Ovary (tissue), 9 donors: ENCODE measurements around the gene DAGLB. TPM values are rescaled to one million over a fixed set of nuclear protein-coding genes. Genes with fewer than 3 reads are reported as not detected.

ENCODE experiments used
- DNase-seq, 5 donors: peaks; one replicate each; pipeline ENCODE4 v3.0.0-alpha.2; 2019 to 2020
- H3K27ac ChIP-seq, 2 donors: fragments of 200-600 bp; one replicate each; pipeline versions ENCODE4 v1.5.1 to v1.8.0; 2019 to 2022
- H3K27me3 ChIP-seq: fragments of 200-600 bp; one replicate; pipeline ENCODE4 v1.8.0; 2022
- H3K36me3 ChIP-seq: fragments of 200-600 bp; sonication (generic); one replicate; pipeline ENCODE4 v1.5.1; 2019
- H3K4me1 ChIP-seq: one replicate; pipeline ENCODE4 v1.8.1; 2013; ENCODE audit warnings: mild to moderate bottlenecking, moderate library complexity; ENCODE audit not compliant: insufficient read depth
- H3K4me3 ChIP-seq: fragments of 200-600 bp; sonication (generic); one replicate; pipeline ENCODE4 v1.5.1; 2017
- H3K9me3 ChIP-seq, 2 donors: fragments of 200-600 bp in 1 of 2; sonication (generic) in 1 of 2; one replicate each; pipeline versions ENCODE4 v1.5.1 to v1.8.1; 2013 to 2019; ENCODE audit warnings: mild to moderate bottlenecking in 1 of 2, moderate library complexity in 1 of 2
- CTCF ChIP-seq, 3 donors: fragments of 450-650 bp in 2 of 3; fragments of 200-600 bp in 1 of 3; IDR thresholded peaks; one replicate each; pipeline versions ENCODE4 v1.5.1 to v1.8.0; 2016 to 2022; ENCODE audit warnings: antibody characterized with exemption in 3 of 3, mild to moderate bottlenecking in 1 of 3
- EP300 ChIP-seq: sonication (generic); formaldehyde crosslinking; IDR thresholded peaks from one replicate; pipeline ENCODE4 v1.6.1; 2017; ENCODE audit warnings: antibody characterized with exemption
- POLR2A ChIP-seq: fragments of 450-650 bp; IDR thresholded peaks from one replicate; pipeline ENCODE4 v1.6.1; 2017; ENCODE audit warnings: antibody characterized with exemption, mild to moderate bottlenecking, moderate library complexity
- WGBS, 3 donors: extraction: QIAGEN DNeasy Blood & Tissue Kit in 1 of 3; methylation state at CpG; one replicate each; pipeline versions ENCODE4 v1.1.5 to v1.1.7; 2013 to 2017; 5-methylcytosine and 5-hydroxymethylcytosine counted together
- intact Hi-C, 4 donors: fragments of 100-400 bp; cut with DNase I; formaldehyde crosslinking; loops; one replicate each; pipeline versions ENCODE4 v1.11.0 to v1.15.1; 2022 to 2023
- polyA plus RNA-seq, 2 donors: library from polyadenylated mRNA; stranded (reverse); fragments of 200-250 nt in 1 of 2; fragments of 350-450 nt in 1 of 2; fragmentation: Illumina TruSeq in 1 of 2; extraction: RNeasy Lipid Tissue Mini Kit (QIAGEN cat#74804) in 1 of 2; gene quantifications; one replicate each; pipeline ENCODE4 v1.2.3, GENCODE V29; 2013 to 2014
- total RNA-seq, 7 donors: library from RNA; depleted of rRNA in 2 of 7; stranded (reverse); fragments of >200 nt in 2 of 7; fragmentation: NEBNext Ultra II Directional in 3 of 7; extraction: Animal tissue kit (Norgen Biotek cat#: 25700) in 3 of 7; gene quantifications; one replicate each; pipeline versions ENCODE4 v1.1.0 to v1.2.4, GENCODE V29; 2016 to 2023
- donor health status: DM: no; HTN: no; CAD: no; lungs with moderate emphysema.
- donor health status: DM: no; HTN: no; CAD: no.
- donor health status: Bipolar disorder and iron deficiency.
- donor health status: DM: yes; HTN: yes; CAD: no.
- donor health status: DM: no; HTN: no; CAD: no.
- donor health status: DM: yes; HTN: yes; CAD: no.

The DAGLB gene
- total and polyA plus RNA-seq, 9 donors = 8.8 to 22.4 (median 15.3) TPM

GRCh38 chr7:6417408-6417807 lies 30.3 kb downstream of the DAGLB start:
- Histone ChIP-seq H3K36me3 (no peaks in the 10 kb centered on the region), H3K4me1 (no peaks in the 10 kb centered on the region), H3K9me3 (no peaks in the 10 kb centered on the region), H3K27me3 (no peaks in the 10 kb centered on the region), H3K27ac (no peak overlapping the region), H3K4me3 (no peak overlapping the region)
- DNase-seq = no peak
- no peak for TF ChIP-seq EP300
- no peak for TF ChIP-seq CTCF (IDR thresholded peaks at IDR 0.05)
- TF ChIP-seq POLR2A = no peak
- intact Hi-C loops = no loop called here
- 91 to 96% (median 93%) methylated on average over 5 of the region's 5 CpGs for WGBS, 3 donors

- no peaks in the 10 kb centered on the region for H3K27me3 ChIP-seq
- H3K36me3 ChIP-seq = no peaks in the 10 kb centered on the region
- H3K4me1 ChIP-seq = no peaks in the 10 kb centered on the region
- no peak overlapping the region for H3K27ac ChIP-seq
- no peak overlapping the region for H3K4me3 ChIP-seq
- DNase-seq = no peak
- TF ChIP-seq CTCF (IDR thresholded peaks at IDR 0.05) = no peak
- no peak for TF ChIP-seq EP300
- TF ChIP-seq POLR2A = no peak
- WGBS, 3 donors = 80 to 84% (median 82%) methylated on average over 23 of the region's 23 CpGs
- H3K9me3 ChIP-seq = no peaks in the 10 kb centered on the region
- intact Hi-C loops = no loop called here
Observed at GRCh38 chr7:6416516-6417145, 31.1 kb downstream of the DAGLB start.

DNA sequence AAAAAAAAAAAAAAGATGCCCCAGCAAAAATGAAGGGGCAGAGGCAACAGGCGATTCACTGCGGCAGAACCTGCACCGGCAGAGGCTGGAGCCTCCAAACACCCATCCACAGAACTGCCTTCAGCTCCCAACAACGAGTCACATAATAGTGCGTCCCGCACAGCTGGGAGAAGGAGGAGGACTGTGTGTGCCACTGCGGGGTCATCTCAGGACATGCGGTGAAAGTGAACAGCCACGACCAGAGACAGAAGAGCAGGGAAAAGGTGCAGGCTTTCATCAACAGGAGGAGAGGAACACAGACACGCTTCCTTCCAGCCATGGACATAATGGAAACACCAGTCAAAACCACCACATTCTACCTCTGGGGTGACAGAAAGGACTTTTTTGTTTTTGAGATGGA lies 34.1 kb downstream of the DAGLB start:
- WGBS, 3 donors = 89 to 91% (median 89%) methylated on average over 10 of the region's 10 CpGs
- Histone ChIP-seq H3K27ac (no peak overlapping the region), H3K4me1 (no peaks in the 10 kb centered on the region), H3K36me3 (no peaks in the 10 kb centered on the region), H3K4me3 (no peak overlapping the region), H3K9me3 (no peaks in the 10 kb centered on the region), H3K27me3 (no peaks in the 10 kb centered on the region)
- no peak for TF ChIP-seq POLR2A
- TF ChIP-seq CTCF (IDR thresholded peaks at IDR 0.05) = no peak
- no peak for TF ChIP-seq EP300
- no peak for DNase-seq
- intact Hi-C loops = no loop called here

DNA sequence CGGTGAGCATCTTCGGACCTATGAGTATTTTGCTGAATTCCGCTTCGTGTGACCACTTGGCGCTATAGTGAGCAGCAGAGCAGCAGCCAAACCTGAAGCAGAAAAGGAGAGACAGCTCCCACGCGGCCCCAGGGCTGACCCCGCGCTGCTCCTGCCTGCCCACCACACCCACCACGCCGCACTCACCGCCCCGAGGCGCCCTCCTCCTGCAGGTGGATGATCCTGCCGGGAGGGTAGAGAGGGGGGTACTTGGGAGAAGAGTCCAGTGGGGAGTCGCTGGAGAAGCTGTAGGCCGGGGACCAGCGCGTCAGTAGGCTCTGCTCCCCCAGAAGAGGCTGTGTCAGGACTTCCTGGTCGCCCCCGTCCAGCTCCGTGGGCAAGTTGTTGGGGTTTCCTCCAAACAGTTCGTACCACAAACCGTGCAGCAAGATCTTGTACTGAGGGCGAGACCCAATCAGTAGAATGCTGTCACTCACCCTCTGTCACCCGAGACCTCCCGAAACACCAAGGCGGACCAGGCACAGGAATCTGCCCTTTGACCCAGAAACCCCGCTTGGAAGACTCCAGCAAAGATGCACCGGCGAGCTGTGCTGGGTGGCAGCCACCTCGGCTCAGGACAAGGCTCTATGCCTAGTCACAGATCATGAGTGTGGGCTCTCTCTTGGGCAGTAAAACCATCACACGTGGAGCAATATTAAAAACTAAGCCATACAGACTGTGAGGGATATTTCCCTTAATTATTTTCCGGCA lies 37.6 kb downstream of the DAGLB start:
- Histone ChIP-seq H3K36me3 (no peaks in the 10 kb centered on the region), H3K9me3 (no peaks in the 10 kb centered on the region), H3K4me1 (no peaks in the 10 kb centered on the region), H3K4me3 (no peak overlapping the region), H3K27me3 (no peaks in the 10 kb centered on the region), H3K27ac (no peak overlapping the region)
- DNase-seq = no peak
- intact Hi-C loops = no loop called here
- WGBS, 3 donors = 88 to 94% (median 89%) methylated on average over 34 of the region's 34 CpGs
- TF ChIP-seq POLR2A (no peak), EP300 (no peak), CTCF (IDR thresholded peaks at IDR 0.05) (no peak)
